Dedifferentiated amniotic fluid mesenchymal stem cell (primary cell): ENCODE measurements around the gene MUCL3.
"Not testable (repeated sequence)": the region's sequence is repeated elsewhere in the genome, so short reads cannot be mapped to it uniquely, and the experiment has no call there.

Source experiments
- DNase-seq: peaks from one replicate; pipeline ENCODE4 v3.0.0-alpha.2; 2016; ENCODE audit errors: extremely low spot score

MUCL3 gene, protein sequence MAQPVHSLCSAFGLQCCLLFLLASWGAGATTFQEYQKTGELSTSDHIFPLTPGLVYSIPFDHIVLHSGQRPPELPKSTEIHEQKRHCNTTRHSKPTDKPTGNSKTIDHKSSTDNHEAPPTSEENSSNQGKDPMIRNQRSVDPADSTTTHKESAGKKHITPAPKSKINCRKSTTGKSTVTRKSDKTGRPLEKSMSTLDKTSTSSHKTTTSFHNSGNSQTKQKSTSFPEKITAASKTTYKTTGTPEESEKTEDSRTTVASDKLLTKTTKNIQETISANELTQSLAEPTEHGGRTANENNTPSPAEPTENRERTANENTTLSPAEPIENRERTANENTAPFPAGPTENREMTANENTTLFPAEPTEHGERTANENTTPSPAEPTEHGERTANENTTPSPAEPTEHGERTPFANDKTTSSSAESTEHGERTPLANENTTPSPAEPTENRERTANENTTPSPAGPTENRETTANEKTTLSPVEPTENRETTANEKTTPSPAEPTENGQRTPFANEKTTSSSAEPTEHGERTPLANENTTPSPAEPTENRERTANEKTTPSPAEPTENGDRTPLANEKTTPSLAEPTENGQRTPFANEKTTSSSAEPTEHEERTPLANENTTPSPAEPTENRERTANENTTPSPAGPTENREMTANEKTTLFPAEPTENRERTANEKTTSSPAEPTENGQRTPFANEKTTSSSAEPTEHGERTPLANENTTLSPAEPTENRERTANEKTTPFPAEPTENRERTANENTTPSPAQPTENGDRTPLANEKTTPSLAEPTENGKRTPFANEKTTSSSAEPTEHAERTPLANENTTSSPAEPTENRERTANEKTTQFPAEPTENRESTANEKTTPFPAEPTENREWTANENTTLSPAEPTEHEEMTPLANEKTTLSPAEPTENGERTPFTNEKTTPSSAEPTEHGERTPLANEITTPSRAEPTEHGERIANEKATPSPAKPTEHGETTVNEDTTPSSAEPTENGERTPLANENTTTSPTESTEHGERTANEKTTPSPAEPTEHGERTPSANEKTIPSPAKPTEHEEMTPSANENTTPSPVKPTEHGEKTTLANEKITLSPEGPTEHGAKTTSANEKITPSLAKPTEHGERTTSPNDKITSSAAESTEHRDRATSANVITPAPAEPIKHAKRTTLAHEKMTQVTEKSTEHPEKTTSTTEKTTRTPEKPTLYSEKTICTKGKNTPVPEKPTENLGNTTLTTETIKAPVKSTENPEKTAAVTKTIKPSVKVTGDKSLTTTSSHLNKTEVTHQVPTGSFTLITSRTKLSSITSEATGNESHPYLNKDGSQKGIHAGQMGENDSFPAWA (N-terminal part only)

DNA sequence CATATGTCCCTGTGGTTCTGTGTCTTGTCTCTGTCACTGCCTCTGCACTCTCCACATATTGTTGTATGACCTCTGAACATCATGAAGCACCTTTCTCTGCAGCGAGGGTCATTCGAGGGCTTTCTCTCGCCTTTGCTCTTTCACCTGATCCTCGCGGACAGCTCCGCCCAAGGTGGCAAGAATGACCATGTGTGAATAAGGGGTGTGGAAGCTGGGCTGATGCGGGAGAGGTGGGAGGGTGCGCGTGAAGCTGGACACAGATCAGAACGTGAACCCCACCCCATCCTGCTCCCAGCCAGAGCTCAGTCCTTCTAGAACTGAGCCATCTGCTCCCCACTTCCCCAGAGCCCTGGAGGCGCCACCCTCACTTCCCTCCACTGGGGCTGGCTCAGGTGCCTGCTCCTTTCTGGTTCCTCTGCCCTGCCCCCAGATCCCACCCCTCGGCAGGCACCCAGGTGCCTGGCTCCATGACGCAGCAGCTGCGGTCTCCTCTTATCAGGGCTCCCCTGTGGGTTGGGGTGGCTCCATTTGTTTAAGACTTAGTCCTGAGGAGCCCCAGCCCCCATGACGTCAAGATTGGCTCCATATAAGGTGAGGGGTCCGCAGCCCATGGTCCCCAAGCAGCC, at the start of gene MUCL3:
TSS of gene MUCL3 (plus strand) at position 613 of the 626 bp plus-strand sequence. CDS start 27 bp downstream, outside the sequence.
- DNase-seq: no peak

DNA sequence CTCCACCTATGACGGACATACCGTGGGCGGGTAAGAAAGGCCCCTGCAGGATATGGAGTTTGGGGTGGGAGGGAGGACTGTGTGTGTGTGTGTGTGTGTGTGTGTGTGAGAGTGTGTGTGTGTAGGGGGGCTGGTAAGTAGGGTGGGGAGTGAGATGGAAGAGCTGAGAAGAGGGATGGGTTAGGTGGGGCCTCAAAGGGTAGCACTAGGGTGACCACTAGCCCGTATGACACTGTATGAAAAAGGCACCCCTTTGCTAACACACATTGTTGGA, 49.4 kb upstream of the MUCL3 start:
- no peak for DNase-seq

DNA sequence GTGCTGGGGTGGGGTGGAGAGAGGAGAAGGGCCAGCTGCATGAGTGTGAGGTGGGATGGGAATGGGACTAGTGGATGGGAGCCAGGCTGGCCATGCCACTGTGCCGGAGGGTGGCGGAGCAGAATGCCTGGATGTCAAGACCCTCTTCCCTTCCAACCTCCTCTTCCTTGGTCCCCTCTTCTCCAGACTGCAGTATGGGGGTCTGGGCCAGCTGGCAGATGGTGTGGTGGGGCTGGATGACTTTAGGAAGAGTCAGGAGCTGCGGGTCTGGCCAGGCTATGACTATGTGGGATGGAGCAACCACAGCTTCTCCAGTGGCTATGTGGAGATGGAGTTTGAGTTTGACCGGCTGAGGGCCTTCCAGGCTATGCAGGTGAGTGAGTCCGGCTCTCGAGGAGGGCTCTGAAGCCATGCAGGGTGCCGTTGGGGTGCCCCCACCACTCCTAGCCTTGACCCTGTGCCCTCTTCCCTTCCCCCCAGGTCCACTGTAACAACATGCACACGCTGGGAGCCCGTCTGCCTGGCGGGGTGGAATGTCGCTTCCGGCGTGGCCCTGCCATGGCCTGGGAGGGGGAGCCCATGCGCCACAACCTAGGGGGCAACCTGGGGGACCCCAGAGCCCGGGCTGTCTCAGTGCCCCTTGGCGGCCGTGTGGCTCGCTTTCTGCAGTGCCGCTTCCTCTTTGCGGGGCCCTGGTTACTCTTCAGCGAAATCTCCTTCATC, 48.8 kb upstream of the MUCL3 start:
- no peak for DNase-seq

DNA sequence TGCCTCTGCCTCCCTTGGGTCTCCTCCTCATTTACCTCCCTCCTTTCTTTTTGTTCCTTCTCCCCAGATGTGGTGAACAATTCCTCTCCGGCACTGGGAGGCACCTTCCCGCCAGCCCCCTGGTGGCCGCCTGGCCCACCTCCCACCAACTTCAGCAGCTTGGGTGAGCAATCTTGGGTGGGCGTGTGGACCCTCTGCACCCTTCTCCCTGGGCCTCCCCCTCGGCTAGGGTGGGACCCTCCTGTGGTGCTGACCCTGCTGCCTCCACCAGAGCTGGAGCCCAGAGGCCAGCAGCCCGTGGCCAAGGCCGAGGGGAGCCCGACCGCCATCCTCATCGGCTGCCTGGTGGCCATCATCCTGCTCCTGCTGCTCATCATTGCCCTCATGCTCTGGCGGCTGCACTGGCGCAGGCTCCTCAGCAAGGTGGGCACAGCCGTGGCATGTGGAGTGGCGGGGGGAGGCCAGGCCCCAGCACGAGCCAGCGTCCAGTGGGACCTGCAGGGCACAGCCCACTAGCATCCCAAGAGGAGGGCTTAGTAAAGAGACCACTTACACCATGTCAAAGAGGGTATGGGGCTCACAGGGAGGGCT, 47.7 kb upstream of the MUCL3 start:
- no peak for DNase-seq

DNA sequence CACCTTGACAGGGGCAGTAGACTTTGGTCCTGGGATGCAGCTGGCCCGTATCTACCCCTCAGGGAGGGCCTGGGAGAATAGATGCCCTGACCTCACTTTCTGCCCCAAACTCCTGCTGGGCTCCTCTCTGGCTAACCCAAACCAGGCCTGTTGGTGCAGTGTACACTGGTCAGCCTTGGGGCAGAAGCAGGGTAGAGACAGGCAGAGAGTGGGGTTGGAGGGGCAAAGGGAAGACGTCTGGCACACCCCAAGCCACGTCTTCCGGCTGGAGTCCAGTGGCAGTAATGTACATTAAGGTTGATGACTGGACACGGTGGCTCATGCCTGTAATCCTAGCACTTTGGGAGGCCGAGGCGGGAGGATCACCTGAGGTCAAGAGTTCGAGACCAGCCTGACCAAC, 47.1 kb upstream of the MUCL3 start:
- DNase-seq: no peak

DNA sequence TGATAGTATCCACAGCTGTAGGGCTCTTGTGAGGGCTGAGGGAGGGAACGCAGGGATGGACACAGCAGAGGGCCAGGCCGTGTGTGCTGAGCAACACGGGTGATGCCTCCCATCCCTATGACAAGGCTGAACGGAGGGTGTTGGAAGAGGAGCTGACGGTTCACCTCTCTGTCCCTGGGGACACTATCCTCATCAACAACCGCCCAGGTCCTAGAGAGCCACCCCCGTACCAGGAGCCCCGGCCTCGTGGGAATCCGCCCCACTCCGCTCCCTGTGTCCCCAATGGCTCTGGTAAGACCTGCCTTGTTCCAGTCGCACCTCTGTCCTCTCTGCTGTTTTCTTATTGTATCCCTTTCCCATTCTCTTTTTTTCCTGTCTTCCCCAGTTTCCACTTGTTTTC, 46.4 kb upstream of the MUCL3 start:
- DNase-seq: no peak

DNA sequence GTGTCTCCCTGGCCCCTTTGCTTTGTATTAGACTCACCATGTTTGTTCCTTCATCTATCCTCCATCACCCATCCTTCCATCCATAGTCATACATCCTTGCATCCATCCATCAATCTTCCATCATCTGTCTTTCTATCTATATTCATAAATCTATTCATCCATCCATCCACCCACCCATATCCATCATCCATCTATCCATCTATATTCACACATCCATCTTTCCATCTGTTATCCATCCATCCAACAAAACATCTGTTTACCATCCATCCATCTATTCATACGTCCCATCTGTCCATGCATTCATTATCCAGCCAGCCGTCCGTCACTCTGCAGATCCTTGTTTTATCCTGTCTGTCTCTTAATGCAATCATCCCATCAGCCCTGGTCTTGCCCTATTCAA, 45.8 kb upstream of the MUCL3 start:
- no peak for DNase-seq

DNA sequence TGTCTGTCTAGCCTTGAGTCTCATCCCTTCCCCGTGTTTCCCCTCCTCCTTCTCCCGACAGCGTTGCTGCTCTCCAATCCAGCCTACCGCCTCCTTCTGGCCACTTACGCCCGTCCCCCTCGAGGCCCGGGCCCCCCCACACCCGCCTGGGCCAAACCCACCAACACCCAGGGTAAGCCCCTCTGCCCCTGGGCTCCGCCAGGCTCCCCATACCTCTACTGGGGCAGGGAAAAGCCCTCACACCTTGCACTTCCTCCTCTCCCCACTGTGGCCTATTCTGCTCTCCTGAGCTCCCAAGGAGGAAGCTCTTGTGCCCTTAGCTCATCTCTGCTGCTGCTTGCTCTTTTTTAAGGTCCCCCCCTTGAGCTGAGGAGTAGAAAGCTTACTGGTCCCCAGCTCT, 45.4 kb upstream of the MUCL3 start:
- no peak for DNase-seq

DNA sequence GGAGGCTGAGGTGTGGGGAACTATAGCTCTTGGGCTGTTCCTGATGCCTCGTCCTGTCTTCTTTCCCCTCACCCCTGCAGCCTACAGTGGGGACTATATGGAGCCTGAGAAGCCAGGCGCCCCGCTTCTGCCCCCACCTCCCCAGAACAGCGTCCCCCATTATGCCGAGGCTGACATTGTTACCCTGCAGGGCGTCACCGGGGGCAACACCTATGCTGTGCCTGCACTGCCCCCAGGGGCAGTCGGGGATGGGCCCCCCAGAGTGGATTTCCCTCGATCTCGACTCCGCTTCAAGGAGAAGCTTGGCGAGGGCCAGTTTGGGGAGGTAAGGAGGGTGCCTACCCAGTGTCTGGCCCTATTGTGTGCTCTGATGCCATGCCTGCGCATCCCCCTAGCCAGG, 44.2 kb upstream of the MUCL3 start:
- no peak for DNase-seq

DNA sequence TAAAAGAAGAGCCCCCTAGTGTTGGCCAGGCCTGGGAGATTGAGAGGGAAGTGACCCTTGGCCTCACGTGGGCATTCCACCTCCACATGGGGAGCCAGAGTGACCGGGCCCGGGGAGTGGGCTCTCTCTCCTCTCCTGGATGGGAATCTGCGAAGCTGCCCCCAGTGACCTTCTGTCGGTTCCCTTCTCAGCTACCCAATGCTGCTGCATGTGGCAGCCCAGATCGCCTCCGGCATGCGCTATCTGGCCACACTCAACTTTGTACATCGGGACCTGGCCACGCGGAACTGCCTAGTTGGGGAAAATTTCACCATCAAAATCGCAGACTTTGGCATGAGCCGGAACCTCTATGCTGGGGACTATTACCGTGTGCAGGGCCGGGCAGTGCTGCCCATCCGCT, 42.9 kb upstream of the MUCL3 start:
- no peak for DNase-seq

DNA sequence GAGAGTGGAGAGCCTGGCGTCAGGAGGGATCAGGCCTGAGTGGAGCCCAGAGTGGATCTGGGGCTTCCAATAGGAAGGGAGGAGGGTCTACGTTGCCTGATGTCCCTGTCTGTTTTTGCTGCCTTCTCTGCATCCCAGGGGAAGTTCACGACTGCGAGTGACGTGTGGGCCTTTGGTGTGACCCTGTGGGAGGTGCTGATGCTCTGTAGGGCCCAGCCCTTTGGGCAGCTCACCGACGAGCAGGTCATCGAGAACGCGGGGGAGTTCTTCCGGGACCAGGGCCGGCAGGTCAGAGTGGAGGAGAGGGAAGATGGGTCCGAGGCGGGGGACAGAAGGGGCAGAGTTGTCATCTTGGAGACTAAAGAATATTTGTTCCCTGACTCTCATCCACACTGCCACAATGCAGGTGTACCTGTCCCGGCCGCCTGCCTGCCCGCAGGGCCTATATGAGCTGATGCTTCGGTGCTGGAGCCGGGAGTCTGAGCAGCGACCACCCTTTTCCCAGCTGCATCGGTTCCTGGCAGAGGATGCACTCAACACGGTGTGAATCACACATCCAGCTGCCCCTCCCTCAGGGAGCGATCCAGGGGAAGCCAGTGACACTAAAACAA, 41.9 kb upstream of the MUCL3 start:
- DNase-seq: no peak

DNA sequence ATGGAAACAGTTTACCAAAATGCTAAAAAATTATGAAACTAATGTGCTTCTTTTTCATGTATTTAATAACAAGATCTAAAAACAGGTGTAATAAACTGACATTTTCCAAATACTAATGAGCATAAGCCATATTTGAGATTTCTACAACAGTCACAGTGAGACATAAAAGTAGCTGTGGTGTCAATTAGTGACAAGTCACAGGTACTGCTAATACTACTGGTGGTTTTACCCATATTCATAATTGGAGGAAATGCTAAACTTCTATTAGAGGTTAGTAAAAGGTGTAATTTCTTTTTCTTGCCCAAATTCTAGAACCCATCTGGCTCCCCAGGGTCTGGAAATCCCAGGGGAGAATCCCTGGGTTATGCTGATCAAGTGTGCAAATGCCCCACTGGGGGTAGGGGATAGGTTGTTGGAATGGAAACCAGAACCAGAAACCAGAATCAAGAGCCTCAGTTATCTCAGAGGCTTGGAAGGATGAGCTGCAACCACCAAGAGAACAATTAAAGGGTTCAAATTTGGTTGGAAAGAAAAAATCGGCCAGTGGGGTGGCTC, 39.8 kb upstream of the MUCL3 start:
- DNase-seq: no peak

DNA sequence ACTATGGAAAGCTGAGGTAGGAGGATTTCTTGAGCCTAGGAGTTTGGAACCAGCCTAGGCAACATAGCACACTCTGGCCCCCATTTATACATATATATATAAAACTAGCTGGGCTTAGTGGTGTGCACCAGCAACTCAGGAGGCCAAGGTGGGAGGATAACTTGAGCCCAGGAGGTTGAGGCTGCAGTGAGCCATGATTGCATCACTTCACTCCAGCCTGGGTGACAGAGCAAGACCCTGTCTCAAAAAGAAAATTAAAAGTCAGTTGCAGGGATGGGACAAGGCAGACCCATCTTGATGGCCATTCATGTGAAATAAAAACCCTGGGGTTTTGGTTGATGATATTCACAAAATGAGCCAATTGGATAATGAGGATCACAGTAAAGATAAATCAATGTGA, 39.3 kb upstream of the MUCL3 start:
- no peak for DNase-seq

DNA sequence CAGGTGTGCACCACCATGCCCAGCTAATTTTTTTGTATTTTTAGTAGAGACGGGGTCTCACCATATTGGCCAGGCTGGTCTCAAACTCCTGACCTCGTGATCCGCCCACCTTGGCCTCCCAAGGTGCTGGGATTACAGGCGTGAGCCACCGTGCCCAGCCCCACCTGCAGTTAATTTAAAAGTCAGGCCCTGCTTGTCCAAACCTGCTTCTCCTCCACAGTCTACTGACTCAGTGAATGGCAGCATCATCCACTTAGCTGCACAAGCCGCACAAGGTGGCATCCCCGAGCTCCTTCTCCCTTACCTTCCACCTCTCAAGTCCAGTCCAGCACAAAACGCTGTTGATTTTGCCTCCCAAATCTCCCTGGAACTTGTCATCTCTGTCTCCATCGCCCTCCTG, 38.6 kb upstream of the MUCL3 start:
- not testable (repeated sequence) for DNase-seq

DNA sequence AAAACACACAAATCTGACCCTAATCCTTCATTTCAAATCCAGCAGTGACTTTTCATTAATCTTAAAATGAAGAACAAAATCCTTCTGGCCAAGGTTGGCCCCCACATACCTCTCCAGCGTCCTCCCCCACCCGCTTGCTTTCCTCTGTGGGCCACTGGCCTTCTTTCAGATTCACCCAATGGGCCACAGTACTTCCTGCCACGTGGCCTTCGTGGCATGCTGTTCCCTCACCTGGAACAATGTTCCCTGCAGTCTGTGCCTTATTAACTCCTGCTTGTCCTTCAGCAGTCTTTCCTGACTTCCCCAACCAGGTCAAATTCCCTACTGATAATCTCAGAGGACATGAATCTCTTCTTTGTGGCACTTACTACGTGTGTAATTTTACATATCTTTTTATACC, 38.1 kb upstream of the MUCL3 start:
- DNase-seq: no peak

DNA sequence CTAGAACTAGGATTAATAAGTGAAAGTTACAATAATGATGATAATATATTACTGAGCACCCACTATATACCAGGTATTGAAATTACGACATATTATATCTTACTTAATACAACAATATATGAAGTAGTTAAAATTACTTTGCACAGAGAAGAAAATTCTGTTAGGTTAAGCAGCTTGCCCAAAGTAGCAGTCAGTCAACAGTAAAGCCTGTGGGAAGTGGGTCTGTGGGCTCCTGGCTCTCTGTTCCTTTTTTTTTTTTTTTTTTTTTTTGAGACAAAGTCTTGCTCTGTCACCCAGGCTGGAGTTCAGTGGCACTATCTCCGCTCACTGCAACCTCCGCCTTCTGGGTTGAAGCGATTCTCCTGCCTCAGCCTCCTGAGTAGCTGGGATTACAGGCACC, 37.5 kb upstream of the MUCL3 start:
- DNase-seq: no peak

DNA sequence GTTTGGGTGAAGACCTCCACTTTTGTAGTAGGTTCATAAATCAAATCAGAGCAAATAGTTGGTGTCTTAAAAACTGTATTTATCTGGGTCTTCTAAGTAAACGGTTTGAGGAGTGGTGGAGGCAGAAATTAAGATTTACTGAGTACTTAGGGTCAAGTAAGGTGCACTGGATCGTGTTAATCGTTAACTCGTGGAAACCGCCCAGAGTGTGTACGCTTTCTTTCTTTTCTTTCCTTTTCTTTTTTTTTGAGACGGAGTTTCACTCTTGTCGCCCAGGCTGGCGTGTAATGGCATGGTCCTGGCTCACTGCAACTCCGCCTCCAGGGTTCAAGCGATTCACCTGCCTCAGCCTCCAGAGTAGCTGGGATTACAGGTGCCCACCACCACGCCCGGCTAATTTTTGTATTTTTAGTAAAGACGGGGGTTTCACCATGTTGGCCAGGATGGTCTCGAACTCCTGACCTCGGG, 33.4 kb upstream of the MUCL3 start:
- DNase-seq: not testable (repeated sequence)

DNA sequence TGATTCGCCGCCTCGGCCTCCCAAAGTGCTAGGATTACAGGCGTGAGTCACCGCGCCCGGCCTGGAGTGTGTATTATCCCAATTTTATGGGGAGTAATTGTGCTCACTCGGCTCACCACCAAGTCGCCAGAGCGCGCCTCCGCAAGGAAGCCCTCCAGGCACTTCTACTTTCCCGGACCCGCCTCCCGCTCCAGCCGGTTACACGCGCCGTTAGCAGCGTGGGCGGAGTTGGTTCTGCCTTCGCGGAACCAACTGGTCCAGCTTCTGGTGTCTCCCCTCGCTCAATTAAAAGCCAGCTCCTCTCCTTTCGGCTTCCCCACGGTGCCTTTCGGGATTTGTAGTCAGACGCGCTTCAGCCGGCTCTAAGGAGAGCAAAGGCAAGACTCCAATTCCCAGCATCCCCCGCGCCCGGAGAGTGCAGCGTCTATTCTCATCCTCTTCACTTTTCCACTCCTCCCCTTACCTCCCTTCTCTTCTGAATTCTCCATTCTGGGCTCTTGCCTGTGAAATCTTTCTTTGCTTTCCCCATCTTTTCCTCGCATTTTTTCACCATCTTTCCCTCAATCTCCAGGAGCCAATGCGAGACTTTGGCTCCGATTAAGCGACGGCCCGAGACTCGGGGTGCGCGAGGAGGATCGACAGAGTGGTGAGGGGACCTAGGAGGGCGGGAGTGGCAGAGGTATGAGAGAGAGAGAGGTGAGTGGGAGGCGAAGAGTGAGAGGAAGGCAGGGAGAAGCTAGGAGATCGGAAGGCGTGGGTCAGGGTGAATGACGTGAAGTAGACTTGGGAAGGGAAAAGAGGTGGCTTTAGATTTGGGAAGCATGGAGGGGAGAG, 32.8 kb upstream of the MUCL3 start, which contains the start of gene GTF2H4:
TSS of gene GTF2H4 (plus strand) at position 450 of the 834 bp plus-strand sequence.
- DNase-seq: peak; percentile 99

DNA sequence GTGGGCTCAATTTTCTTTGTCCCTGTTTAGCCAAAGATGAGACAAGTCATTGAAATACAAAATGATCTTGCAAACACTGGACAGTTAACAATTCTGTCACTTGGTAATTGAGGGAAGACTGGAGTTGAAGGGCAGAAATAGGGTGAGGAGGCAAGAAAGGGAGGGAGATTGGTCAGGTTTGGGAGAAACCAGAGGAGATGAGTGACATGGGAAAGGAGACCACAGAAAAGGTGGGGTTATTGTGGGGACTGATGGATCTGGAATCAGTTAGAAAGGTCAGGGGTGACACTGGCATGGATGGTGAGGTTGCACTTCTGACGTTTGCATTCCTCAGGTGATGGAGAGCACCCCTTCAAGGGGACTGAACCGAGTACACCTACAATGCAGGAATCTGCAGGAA, 32.1 kb upstream of the MUCL3 start:
- no peak for DNase-seq
